NB4 (cell line): ENCODE data around the gene FIBCD1.

Experiments used
- DNase-seq: peaks from one replicate; pipeline ENCODE4 v3.0.0; 2010; ENCODE audit warnings: low read depth
- H3K4me3 ChIP-seq: one replicate; pipeline ENCODE4 v1.5.1; 2011; ENCODE audit warnings: mild to moderate bottlenecking, low read depth, low read length, moderate library complexity
- MYC ChIP-seq: IDR thresholded peaks from 2 replicates; pipeline ENCODE4 v1.6.1; 2011; ENCODE audit warnings: low read depth, low read length
- POLR2A ChIP-seq: IDR thresholded peaks from 2 replicates; pipeline ENCODE4 v1.6.1; 2011; ENCODE audit warnings: mild to moderate bottlenecking; ENCODE audit not compliant: insufficient read length; ENCODE audit errors: extremely low read depth
- TF ChIP-seq, protein P1 (sequence below): IDR thresholded peaks from 2 replicates; pipeline ENCODE4 v1.6.1; 2011; ENCODE audit warnings: low read depth, low read length
- TF ChIP-seq, protein P2 (sequence below): IDR thresholded peaks from one replicate; pipeline ENCODE4 v1.5.1; 2012; ENCODE audit warnings: low read depth, low read length

Gene FIBCD1

DNA sequence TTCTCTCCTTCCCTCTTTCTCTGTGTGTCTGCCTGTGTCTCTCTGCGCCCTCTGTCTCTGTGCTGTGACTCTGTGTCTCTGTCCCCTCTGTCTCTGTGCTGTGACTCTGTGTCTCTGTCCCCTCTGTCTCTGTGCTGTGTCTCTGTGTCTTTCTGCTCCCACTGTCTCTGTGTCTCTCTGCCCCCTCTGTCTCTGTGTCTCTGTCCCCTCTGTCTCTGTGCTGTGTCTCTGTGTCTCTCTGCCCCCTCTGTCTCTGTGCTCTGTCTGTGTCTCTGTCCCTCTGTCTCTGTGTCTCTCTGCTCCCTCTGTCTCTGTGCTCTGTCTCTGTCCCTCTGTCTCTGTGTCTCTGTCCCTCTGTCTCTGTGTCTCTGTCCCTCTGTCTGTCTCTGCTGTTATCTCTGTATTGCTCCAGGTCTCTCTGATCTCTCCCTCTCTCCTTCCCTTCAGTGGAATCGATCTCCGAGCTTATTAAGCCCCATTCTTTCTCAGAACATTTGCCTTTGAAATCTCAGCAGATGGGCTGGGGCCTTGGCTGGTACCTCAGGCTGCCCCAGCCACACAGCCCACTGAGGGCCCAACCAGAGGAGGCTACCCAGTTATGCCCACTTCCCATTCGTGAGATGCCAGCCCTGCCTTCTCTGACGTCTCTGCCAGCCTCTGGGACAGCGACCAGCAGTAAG lies 33.4 kb upstream of the FIBCD1 start:
- no peak overlapping the region for H3K4me3 ChIP-seq
- no peak for DNase-seq
- TF ChIP-seq POLR2A: no peak
- TF ChIP-seq, protein P1, sequence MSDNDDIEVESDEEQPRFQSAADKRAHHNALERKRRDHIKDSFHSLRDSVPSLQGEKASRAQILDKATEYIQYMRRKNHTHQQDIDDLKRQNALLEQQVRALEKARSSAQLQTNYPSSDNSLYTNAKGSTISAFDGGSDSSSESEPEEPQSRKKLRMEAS: no peak
- TF ChIP-seq, protein P2, sequence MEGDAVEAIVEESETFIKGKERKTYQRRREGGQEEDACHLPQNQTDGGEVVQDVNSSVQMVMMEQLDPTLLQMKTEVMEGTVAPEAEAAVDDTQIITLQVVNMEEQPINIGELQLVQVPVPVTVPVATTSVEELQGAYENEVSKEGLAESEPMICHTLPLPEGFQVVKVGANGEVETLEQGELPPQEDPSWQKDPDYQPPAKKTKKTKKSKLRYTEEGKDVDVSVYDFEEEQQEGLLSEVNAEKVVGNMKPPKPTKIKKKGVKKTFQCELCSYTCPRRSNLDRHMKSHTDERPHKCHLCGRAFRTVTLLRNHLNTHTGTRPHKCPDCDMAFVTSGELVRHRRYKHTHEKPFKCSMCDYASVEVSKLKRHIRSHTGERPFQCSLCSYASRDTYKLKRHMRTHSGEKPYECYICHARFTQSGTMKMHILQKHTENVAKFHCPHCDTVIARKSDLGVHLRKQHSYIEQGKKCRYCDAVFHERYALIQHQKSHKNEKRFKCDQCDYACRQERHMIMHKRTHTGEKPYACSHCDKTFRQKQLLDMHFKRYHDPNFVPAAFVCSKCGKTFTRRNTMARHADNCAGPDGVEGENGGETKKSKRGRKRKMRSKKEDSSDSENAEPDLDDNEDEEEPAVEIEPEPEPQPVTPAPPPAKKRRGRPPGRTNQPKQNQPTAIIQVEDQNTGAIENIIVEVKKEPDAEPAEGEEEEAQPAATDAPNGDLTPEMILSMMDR: no peak
- TF ChIP-seq MYC: no peak

DNA sequence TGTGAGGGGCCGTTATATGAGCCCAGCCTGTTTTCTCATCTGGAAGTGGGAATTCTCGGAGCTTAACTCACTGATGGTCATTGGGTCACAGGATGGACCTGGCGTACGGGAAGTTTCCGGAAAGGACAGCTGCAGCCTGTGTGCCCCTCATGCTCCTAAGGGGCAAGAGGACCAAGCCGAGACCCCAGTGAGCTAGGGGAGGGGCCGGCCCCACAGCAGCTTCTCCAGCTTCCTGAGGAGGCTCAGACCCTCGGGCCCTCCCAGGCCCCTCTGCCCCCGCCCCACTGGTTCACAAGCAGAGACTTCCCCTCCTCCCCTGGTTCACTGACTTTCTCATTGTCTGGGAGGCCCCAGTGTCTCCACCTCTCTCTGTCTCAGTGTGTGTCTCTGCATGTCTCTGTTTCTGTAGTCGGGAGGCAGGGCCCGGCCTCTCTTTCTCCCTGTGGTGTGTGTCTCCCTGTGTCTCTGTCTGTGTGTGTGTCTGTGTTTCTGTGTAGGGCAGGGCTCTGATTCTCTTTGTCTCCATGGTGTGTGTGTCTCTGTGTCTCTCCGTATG lies 32.3 kb upstream of the FIBCD1 start:
- H3K4me3 ChIP-seq: no peak overlapping the region
- TF ChIP-seq POLR2A (no peak), MYC (no peak)
- TF ChIP-seq, protein P2: no peak
- TF ChIP-seq, protein P1: no peak
- DNase-seq: no peak

DNA sequence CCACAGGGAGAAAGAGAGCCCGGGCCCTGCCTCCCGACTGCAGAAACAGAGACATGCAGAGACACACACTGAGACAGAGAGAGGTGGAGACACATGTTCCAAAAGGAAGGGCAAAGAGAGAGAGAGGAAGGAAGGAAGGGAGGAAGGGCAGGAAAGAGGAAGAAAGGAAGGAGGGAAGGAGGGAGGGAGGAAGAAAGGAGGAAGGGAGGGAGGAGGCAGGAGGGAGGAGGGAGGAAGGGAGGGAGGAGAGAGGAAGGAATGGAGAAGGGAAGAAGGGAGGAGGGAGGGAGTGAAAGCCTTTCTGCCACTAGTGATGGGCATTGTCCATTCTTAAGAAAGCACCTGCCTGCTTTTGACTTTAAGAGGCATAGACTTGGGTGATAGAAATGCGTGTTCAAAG lies 31.8 kb upstream of the FIBCD1 start:
- no peak for DNase-seq
- TF ChIP-seq POLR2A (no peak), MYC (no peak)
- TF ChIP-seq, protein P2: no peak
- TF ChIP-seq, protein P1: no peak

DNA sequence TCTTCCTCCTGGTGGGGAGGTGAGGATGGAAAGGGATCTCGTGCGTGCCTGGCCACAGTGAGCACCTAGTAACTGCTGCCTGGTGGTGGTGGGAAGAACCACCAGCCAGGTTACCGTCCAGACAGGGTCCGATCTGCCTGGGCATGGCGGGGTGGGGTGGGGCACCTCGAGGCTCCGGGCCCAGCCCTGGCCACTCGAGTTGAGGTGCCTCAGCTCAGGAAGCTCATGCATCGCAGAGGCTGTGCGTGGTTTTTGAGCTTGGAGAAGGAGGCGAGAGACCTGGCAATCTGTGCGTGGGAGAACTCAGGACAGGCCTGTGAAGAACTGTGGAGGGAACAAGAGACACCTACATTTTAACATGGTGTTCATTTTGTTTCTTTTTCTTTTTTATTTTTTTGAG lies 31.0 kb upstream of the FIBCD1 start:
- TF ChIP-seq, protein P2: no peak
- TF ChIP-seq POLR2A (no peak), MYC (no peak)
- TF ChIP-seq, protein P1: no peak
- no peak for DNase-seq
- no peak overlapping the region for H3K4me3 ChIP-seq

More for the DNA sequence above, 31.8 kb upstream of the FIBCD1 start:
- no peak overlapping the region for H3K4me3 ChIP-seq

DNA sequence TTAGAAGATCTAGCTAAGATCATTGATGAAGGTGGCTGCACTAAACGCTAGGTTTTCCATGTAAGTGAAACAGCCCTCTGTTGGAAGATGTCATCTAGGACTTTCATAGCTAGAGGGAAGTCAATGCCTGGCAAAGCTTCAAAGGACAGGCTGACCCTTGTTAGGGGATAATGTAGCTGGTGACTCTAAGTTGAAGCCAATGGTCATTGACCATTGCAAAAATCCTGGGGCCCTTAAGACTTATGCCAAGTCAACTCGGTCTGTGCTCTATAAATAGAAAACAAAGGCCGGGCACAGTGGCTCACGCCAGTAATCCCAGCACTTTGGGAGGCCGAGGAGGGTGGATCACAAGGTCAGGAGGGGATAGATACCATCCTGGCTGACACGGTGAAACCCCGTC lies 26.6 kb upstream of the FIBCD1 start:
- DNase-seq: no peak
- TF ChIP-seq, protein P1: no peak
- TF ChIP-seq POLR2A (no peak), MYC (no peak)
- TF ChIP-seq, protein P2: no peak
- H3K4me3 ChIP-seq: no peak overlapping the region

DNA sequence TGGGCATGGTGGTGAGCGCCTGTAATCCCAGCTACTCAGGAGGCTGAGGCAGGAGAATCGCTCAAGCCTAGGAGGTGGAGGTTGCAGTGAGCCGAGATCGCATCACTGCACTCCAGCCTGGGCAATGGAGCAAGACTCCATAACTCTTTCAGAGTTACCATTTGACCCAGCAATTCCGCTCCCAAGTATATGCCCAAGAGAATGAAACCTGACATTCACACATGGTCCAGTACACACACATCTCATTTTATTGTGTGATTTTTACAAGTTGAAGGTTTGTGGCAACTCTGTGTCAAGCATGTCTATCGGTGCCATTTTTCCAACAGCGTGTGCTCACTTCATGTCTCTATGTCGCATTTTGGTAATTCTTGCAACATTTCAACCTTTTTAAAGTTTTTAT lies 24.9 kb upstream of the FIBCD1 start:
- H3K4me3 ChIP-seq: no peak overlapping the region
- TF ChIP-seq MYC (no peak), POLR2A (no peak)
- TF ChIP-seq, protein P2: no peak
- TF ChIP-seq, protein P1: no peak
- DNase-seq: no peak
